A549 treated with AZD2906 at 1 μM for 4 hours (cell line): ENCODE results near the gene TMEM185A. TPM values are rescaled to one million over a fixed set of nuclear protein-coding genes. Genes with fewer than 3 reads are reported as not detected.

Source experiments
- total RNA-seq: library from RNA; stranded (reverse); fragments of 200-300 nt; extraction: Qiagen RNA extraction; gene quantifications from 5 replicates; pipeline ENCODE4 v1.2.3, GENCODE V29; 2022

TMEM185A gene
- 24.7 to 29.3 TPM (median 28.6 TPM) in 5 replicates for total RNA-seq

GRCh38 chrX:149631234-149632165 is at the start of gene TMEM185A:
TMEM185A (minus strand) TSS chrX:149631792; CDS start chrX:149631580, 212 bp downstream.

GRCh38 chrX:149595214-149595613 is 36.4 kb downstream of the TMEM185A start, which contains the start of gene HSFX2:
HSFX2 (minus strand) TSS chrX:149595314; CDS start chrX:149594700, 614 bp downstream.

GRCh38 chrX:149587359-149587758 is 44.2 kb downstream of the TMEM185A start, which contains the start of gene MAGEA9B:
MAGEA9B (minus strand) TSS chrX:149587459; CDS start chrX:149583179, 4,280 bp downstream.

GRCh38 chrX:149549701-149550100 is 81.9 kb downstream of the TMEM185A start, which contains the start of gene HSFX3:
HSFX3 (minus strand) TSS chrX:149549924; CDS start chrX:149549852, 72 bp downstream.

Other genes starting within 250 kb of the TMEM185A start
- gene IDS, start 126.5 kb downstream of the TMEM185A start, total RNA-seq, result 90.2 to 95.3 TPM (median 92.7 TPM) in 5 replicates
- gene EOLA1, start 90.8 kb downstream of the TMEM185A start, total RNA-seq, result 20.6 to 22.5 TPM (median 21.3 TPM) in 5 replicates
- gene HSFX3, start 81.9 kb downstream of the TMEM185A start, total RNA-seq, result 0.07 TPM in 1 of 5 replicates, not detected in the others
- 0.06 TPM in 1 of 5 replicates, not detected in the others for gene MAGEA9B, start 44.3 kb downstream of the TMEM185A start, total RNA-seq
- gene HSFX2, start 36.5 kb downstream of the TMEM185A start, total RNA-seq, result 0.13 to 0.18 TPM (median 0.15 TPM) in 4 of 5 replicates, not detected in the other
- not detected in 5 replicates for gene MAGEA11, start 80.3 kb upstream of the TMEM185A start, total RNA-seq
- 0.28 to 0.37 TPM (median 0.31 TPM) in 5 replicates for gene HSFX1, start 142.3 kb upstream of the TMEM185A start, total RNA-seq
- gene MAGEA9, start 150.1 kb upstream of the TMEM185A start, total RNA-seq, result not detected in 5 replicates
- gene MAGEA8, start 249.4 kb upstream of the TMEM185A start, total RNA-seq, result not detected in 5 replicates